Neural cell (in vitro differentiated cells): ENCODE measurements around the gene HAND2. TPM values are rescaled to one million over a fixed set of nuclear protein-coding genes. Genes with fewer than 3 reads are reported as not detected.
A peak's percentile ranks its signal among the peaks of the same experiment; 100 is the strongest.

Source experiments
- H2AFZ ChIP-seq: fragments of 200-600, 300-800 bp; sonication (generic), shearing (Covaris generic); 2 replicates; pipeline ENCODE4 v1.6.0; 2014; ENCODE audit warnings: low read depth, mild to moderate bottlenecking, antibody characterized with exemption, low read length, moderate library complexity
- H3F3A ChIP-seq: fragments of 200-600 bp; shearing (Covaris generic); 2 replicates; pipeline ENCODE4 v1.6.1; 2016; ENCODE audit warnings: mild to moderate bottlenecking, moderate library complexity, mixed read lengths, antibody characterized with exemption, low read length; ENCODE audit not compliant: insufficient read depth, poor library complexity, severe bottlenecking
- H3K27ac ChIP-seq: fragments of 200-600, 300-800 bp; sonication (generic), shearing (Covaris generic); 2 replicates; pipeline ENCODE4 v1.5.1; 2014; ENCODE audit warnings: mild to moderate bottlenecking, low read length, moderate library complexity
- H3K27me3 ChIP-seq: fragments of 300-800, 200-600 bp; sonication (generic), shearing (Covaris generic); 2 replicates; pipeline ENCODE4 v1.6.0; 2014; ENCODE audit warnings: mild to moderate bottlenecking, low read depth, low read length, moderate library complexity; ENCODE audit not compliant: insufficient read depth
- H3K36me3 ChIP-seq: fragments of 300-800, 200-600 bp; sonication (generic), shearing (Covaris generic); 2 replicates; pipeline ENCODE4 v1.5.1; 2014; ENCODE audit warnings: mild to moderate bottlenecking, antibody characterized with exemption, low read length, moderate library complexity; ENCODE audit not compliant: insufficient read depth
- H3K4me2 ChIP-seq: fragments of 300-800, 200-600 bp; sonication (generic), shearing (Covaris generic); 2 replicates; pipeline ENCODE4 v1.6.0; 2014; ENCODE audit warnings: mild to moderate bottlenecking, low read length
- H3K4me3 ChIP-seq: fragments of 300-800, 200-600 bp; sonication (generic), shearing (Covaris generic); 2 replicates; pipeline ENCODE4 v1.5.1; 2014; ENCODE audit warnings: mild to moderate bottlenecking, low read length, moderate library complexity
- H3K79me2 ChIP-seq: fragments of 200-600 bp; shearing (Covaris generic); replicated peaks from 2 replicates; pipeline ENCODE4 v1.6.0; 2014; ENCODE audit warnings: mild to moderate bottlenecking, low read length, moderate library complexity; ENCODE audit not compliant: insufficient read depth
- H3K9ac ChIP-seq: fragments of 300-800, 200-600 bp; sonication (generic), shearing (Covaris generic); 2 replicates; pipeline ENCODE4 v1.6.1; 2016; ENCODE audit warnings: mild to moderate bottlenecking, low read length, mixed read lengths
- H3K9me2 ChIP-seq: fragments of 200-600 bp; shearing (Covaris generic); 2 replicates; pipeline ENCODE4 v1.6.1; 2016; ENCODE audit warnings: mild to moderate bottlenecking, low read length, mixed read lengths; ENCODE audit not compliant: insufficient read depth
- H3K9me3 ChIP-seq: fragments of 200-600, 300-800 bp; sonication (generic), shearing (Covaris generic); 2 replicates; pipeline ENCODE4 v1.6.1; 2016; ENCODE audit warnings: mild to moderate bottlenecking, mixed run types, low read length, moderate library complexity, mixed read lengths
- H4K20me1 ChIP-seq: fragments of 200-600 bp; shearing (Covaris generic); 2 replicates; pipeline ENCODE4 v1.6.1; 2016; ENCODE audit warnings: mild to moderate bottlenecking, mixed run types; ENCODE audit not compliant: insufficient read depth
- EP300 ChIP-seq: fragments of 450-650 bp; conservative IDR thresholded peaks from 2 replicates; pipeline ENCODE4 v1.6.1; 2014; ENCODE audit warnings: antibody characterized with exemption, mild to moderate bottlenecking, moderate library complexity; ENCODE audit not compliant: poor library complexity, severe bottlenecking
- EZH2 ChIP-seq: fragments of 200-600, 300-800 bp; shearing (Covaris generic), sonication (generic); IDR thresholded peaks from 2 replicates; pipeline ENCODE4 v1.6.1; 2014; ENCODE audit warnings: antibody characterized with exemption, low read length, borderline replicate concordance, mild to moderate bottlenecking; ENCODE audit not compliant: insufficient read depth, poor library complexity, severe bottlenecking
- MXI1 ChIP-seq: fragments of 450-650 bp; conservative IDR thresholded peaks from 2 replicates; pipeline ENCODE4 v1.6.1; 2014; ENCODE audit warnings: antibody characterized with exemption, mild to moderate bottlenecking; ENCODE audit not compliant: poor library complexity, severe bottlenecking
- POLR2AphosphoS5 ChIP-seq: IDR thresholded peaks from 2 replicates; pipeline ENCODE4 v1.6.1; 2012
- RAD21 ChIP-seq: fragments of 450-650 bp; conservative IDR thresholded peaks from 2 replicates; pipeline ENCODE4 v1.6.1; 2014; ENCODE audit warnings: antibody characterized with exemption, mild to moderate bottlenecking, moderate library complexity
- SMC3 ChIP-seq: fragments of 450-650 bp; conservative IDR thresholded peaks from 2 replicates; pipeline ENCODE4 v1.6.1; 2014; ENCODE audit warnings: antibody characterized with exemption, mild to moderate bottlenecking, moderate library complexity; ENCODE audit not compliant: poor library complexity
- TAF1 ChIP-seq: IDR thresholded peaks from 2 replicates; pipeline ENCODE4 v1.6.1; 2012; ENCODE audit warnings: low read depth
- polyA plus RNA-seq: library from polyadenylated mRNA; depleted of rRNA; stranded (reverse); fragments of >200 nt; gene quantifications from 2 replicates; pipeline ENCODE4 v1.2.3, GENCODE V29; 2014
- TF ChIP-seq, protein P1 (sequence below): fragments of 450-650 bp; IDR thresholded peaks from 2 replicates; pipeline ENCODE4 v1.5.1; 2014; ENCODE audit warnings: antibody characterized with exemption, mild to moderate bottlenecking, moderate library complexity; ENCODE audit not compliant: poor library complexity, severe bottlenecking
- TF ChIP-seq, protein P2 (sequence below): IDR thresholded peaks from 2 replicates; pipeline ENCODE4 v1.6.1; 2012; ENCODE audit warnings: borderline replicate concordance

The HAND2 gene
- polyA plus RNA-seq, 1 donor from 2014 or later: not detected

DNA sequence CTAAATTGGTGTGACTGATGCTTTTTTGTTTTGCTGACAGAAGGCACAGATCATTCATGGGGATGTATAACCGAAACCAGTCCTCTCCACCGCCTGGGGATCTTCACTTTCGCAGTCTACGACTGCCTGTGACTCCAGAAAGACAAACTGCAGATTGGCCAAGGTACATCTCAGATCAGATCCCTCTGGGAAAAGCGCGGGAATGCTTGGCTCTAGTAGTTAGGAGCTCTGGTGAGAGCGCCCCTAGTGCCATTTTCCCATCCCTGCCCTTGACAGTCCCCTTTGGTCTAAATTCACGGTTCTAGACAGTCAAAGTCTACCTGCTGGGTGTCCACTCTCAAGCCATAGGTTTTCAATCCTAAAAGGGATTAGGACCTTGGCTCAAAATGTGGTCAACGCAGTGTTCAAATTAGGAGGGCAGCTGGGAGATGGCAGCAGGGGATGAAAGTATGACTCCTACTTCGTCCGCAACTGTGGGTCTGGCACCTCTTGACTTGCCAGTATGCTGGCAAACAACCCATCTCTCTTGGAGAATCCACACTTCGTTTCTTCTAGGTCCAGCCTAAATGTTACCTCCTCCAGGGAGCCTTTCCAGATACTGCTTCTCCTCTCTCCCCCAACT lies 6.9 kb upstream of the HAND2 start:
- Histone ChIP-seq H3K27me3 (peaks cover 100% of the 10 kb centered on the region), H4K20me1 (no peaks in the 10 kb centered on the region), H3K27ac (no peak overlapping the region), H3K9ac (no peak overlapping the region), H3K36me3 (no peaks in the 10 kb centered on the region), H3K4me2 (no peak overlapping the region), H3K79me2 (no peaks in the 10 kb centered on the region), H3K4me3 (no peak overlapping the region), H2AFZ (no peak overlapping the region), H3K9me3 (peaks cover 6% of the 10 kb centered on the region), H3K9me2 (no peaks in the 10 kb centered on the region), H3F3A (no peaks in the 10 kb centered on the region)
- TF ChIP-seq EP300 (no peak), RAD21 (no peak), TAF1 (no peak), POLR2AphosphoS5 (no peak), MXI1 (no peak), SMC3 (no peak), EZH2 (no peak)
- TF ChIP-seq, protein P1, sequence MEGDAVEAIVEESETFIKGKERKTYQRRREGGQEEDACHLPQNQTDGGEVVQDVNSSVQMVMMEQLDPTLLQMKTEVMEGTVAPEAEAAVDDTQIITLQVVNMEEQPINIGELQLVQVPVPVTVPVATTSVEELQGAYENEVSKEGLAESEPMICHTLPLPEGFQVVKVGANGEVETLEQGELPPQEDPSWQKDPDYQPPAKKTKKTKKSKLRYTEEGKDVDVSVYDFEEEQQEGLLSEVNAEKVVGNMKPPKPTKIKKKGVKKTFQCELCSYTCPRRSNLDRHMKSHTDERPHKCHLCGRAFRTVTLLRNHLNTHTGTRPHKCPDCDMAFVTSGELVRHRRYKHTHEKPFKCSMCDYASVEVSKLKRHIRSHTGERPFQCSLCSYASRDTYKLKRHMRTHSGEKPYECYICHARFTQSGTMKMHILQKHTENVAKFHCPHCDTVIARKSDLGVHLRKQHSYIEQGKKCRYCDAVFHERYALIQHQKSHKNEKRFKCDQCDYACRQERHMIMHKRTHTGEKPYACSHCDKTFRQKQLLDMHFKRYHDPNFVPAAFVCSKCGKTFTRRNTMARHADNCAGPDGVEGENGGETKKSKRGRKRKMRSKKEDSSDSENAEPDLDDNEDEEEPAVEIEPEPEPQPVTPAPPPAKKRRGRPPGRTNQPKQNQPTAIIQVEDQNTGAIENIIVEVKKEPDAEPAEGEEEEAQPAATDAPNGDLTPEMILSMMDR: no peak
- TF ChIP-seq, protein P2, sequence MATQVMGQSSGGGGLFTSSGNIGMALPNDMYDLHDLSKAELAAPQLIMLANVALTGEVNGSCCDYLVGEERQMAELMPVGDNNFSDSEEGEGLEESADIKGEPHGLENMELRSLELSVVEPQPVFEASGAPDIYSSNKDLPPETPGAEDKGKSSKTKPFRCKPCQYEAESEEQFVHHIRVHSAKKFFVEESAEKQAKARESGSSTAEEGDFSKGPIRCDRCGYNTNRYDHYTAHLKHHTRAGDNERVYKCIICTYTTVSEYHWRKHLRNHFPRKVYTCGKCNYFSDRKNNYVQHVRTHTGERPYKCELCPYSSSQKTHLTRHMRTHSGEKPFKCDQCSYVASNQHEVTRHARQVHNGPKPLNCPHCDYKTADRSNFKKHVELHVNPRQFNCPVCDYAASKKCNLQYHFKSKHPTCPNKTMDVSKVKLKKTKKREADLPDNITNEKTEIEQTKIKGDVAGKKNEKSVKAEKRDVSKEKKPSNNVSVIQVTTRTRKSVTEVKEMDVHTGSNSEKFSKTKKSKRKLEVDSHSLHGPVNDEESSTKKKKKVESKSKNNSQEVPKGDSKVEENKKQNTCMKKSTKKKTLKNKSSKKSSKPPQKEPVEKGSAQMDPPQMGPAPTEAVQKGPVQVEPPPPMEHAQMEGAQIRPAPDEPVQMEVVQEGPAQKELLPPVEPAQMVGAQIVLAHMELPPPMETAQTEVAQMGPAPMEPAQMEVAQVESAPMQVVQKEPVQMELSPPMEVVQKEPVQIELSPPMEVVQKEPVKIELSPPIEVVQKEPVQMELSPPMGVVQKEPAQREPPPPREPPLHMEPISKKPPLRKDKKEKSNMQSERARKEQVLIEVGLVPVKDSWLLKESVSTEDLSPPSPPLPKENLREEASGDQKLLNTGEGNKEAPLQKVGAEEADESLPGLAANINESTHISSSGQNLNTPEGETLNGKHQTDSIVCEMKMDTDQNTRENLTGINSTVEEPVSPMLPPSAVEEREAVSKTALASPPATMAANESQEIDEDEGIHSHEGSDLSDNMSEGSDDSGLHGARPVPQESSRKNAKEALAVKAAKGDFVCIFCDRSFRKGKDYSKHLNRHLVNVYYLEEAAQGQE: no peak

DNA sequence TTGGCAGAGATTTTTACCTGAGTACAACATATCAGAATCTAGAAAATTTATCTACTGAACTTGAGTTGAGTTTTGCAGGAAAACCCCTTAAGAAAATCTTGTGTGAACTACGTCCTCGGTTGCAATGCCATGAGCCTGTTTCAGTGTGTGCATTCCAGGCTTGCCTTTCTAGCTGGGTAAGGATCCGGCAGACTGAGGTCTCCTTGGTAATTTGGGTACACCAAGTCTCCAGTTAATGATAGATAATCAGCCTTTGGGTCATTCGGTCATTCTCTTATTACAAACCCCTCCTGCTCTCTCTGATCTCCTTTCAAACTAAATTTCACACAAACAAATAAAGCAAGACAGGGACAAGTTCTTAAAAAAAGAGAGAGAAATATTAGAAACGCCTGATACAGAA lies 5.9 kb upstream of the HAND2 start:
- Histone ChIP-seq H3K4me2 (no peak overlapping the region), H3K36me3 (no peaks in the 10 kb centered on the region), H3K9me2 (no peaks in the 10 kb centered on the region), H3K9ac (no peak overlapping the region), H3K79me2 (no peaks in the 10 kb centered on the region), H3K27me3 (peaks cover 100% of the 10 kb centered on the region), H2AFZ (no peak overlapping the region), H3F3A (no peaks in the 10 kb centered on the region), H3K4me3 (no peak overlapping the region), H3K27ac (no peak overlapping the region), H3K9me3 (peaks cover 6% of the 10 kb centered on the region), H4K20me1 (no peaks in the 10 kb centered on the region)
- peak; percentile 14 for TF ChIP-seq POLR2AphosphoS5
- TF ChIP-seq EP300: no peak
